ENCODE data around the gene ZDHHC13. TPM values are rescaled to one million over a fixed set of nuclear protein-coding genes. Genes with fewer than 3 reads are reported as not detected.

Gene ZDHHC13
- total RNA-seq, 2 donors from 2014 or later = 26.0 to 29.6 TPM

DNA sequence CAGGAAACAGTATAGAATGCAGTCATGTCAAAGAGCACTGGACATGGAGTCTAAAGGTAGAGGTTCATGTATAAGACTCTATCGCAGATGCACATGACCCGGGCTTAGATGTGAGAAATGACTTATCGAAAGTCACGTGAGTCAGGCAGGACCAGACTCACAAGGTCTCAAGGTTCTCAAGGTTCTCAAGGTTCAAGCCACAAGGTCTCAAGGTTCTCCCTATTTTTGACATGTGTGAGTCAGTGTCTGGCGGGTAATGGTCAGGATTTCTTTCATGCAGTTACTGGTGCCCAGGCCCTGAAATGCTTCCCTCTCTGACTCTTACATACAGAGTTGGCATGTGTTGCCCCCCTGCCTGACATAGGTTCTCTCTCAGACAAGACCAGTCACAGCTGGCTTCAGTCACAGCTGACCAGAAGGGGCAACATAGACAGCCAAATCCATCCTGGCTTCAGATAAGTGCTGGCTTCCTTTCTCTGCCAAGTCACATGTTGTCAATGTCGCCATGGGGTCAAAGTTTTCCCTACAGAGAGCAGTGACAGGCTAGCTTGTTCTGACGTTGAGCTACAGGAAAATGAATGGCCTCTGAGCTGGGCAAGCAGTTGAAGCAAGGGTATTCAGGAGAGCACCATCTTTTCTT is 74.7 kb downstream of the ZDHHC13 start:
- peaks cover 21% of the 10 kb centered on the region for H3K27me3 ChIP-seq (ENCODE audit: control insufficient read depth, insufficient read depth, low read length, poor library complexity, severe bottlenecking)
- 89 to 90% methylated on average over 7 of the region's 7 CpGs for WGBS, 2 experiments (ENCODE audit: insufficient coverage in 1 of 2, insufficient read length in 1 of 2)
- peaks cover 7% of the 10 kb centered on the region for H3K27me3 Mint-ChIP-seq (ENCODE audit: insufficient read depth)
- H3K9ac ChIP-seq (ENCODE audit: extremely low read depth, low read length, poor library complexity, severe bottlenecking) = no peak overlapping the region
- H3K27ac ChIP-seq (ENCODE audit: low read depth, low read length) = no peak overlapping the region
- no peak overlapping the region for H3K4me3 ChIP-seq (ENCODE audit: low read length)
- H3K4me3 Mint-ChIP-seq = no peak overlapping the region
- H3K4me1 Mint-ChIP-seq = peaks cover 6% of the 10 kb centered on the region
- no peaks in the 10 kb centered on the region for H3K36me3 ChIP-seq (ENCODE audit: control insufficient read depth, insufficient read depth, low read length)
- DNase-seq = no peak
- no peaks in the 10 kb centered on the region for H3K9me3 ChIP-seq (ENCODE audit: control insufficient read depth, low read length)
- H3K36me3 Mint-ChIP-seq (ENCODE audit: low read depth) = no peaks in the 10 kb centered on the region
- H3K27ac Mint-ChIP-seq = no peak overlapping the region
- H3K4me1 ChIP-seq (ENCODE audit: control insufficient read depth, insufficient read depth, low read length) = peaks cover 4% of the 10 kb centered on the region
- no peaks in the 10 kb centered on the region for H3K9me3 Mint-ChIP-seq
- TF ChIP-seq, protein P1, sequence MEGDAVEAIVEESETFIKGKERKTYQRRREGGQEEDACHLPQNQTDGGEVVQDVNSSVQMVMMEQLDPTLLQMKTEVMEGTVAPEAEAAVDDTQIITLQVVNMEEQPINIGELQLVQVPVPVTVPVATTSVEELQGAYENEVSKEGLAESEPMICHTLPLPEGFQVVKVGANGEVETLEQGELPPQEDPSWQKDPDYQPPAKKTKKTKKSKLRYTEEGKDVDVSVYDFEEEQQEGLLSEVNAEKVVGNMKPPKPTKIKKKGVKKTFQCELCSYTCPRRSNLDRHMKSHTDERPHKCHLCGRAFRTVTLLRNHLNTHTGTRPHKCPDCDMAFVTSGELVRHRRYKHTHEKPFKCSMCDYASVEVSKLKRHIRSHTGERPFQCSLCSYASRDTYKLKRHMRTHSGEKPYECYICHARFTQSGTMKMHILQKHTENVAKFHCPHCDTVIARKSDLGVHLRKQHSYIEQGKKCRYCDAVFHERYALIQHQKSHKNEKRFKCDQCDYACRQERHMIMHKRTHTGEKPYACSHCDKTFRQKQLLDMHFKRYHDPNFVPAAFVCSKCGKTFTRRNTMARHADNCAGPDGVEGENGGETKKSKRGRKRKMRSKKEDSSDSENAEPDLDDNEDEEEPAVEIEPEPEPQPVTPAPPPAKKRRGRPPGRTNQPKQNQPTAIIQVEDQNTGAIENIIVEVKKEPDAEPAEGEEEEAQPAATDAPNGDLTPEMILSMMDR (conservative IDR thresholded peaks at IDR 0.05) = no peak

DNA sequence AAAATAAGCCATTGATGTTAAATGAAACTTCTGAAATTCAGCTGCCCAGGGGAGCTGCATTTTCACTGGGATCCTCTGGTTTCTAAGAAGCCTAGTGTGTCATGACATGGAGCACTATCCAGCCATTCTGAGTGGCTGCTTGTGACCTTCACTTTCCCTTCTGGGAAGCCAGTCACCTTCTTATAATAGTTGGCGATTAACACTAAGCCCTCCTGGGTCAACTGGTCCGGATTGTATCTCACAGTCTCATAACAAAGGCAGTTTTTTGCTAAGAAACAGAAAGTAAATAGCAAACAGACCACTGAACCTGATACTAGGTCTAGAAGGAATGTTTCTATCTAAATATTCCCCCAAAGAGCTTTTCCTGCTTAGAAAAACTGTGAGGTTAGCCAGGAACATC is 76.9 kb downstream of the ZDHHC13 start:
- H3K4me1 ChIP-seq (ENCODE audit: control insufficient read depth, insufficient read depth, low read length) = no peaks in the 10 kb centered on the region
- TF ChIP-seq, protein P1 (conservative IDR thresholded peaks at IDR 0.05) = no peak
- Mint-ChIP-seq H3K4me1 (no peaks in the 10 kb centered on the region), H3K27ac (no peak overlapping the region), H3K36me3 (ENCODE audit: low read depth) (no peaks in the 10 kb centered on the region), H3K4me3 (no peak overlapping the region), H3K9me3 (no peaks in the 10 kb centered on the region), H3K27me3 (ENCODE audit: insufficient read depth) (peaks cover 19% of the 10 kb centered on the region)
- no peak overlapping the region for H3K27ac ChIP-seq (ENCODE audit: low read depth, low read length)
- H3K9me3 ChIP-seq (ENCODE audit: control insufficient read depth, low read length) = no peaks in the 10 kb centered on the region
- 90 to 100% methylated on average over 2 of the region's 2 CpGs for WGBS, 2 experiments (ENCODE audit: insufficient coverage in 1 of 2, insufficient read length in 1 of 2)
- H3K27me3 ChIP-seq (ENCODE audit: control insufficient read depth, insufficient read depth, low read length, poor library complexity, severe bottlenecking) = peaks cover 32% of the 10 kb centered on the region
- DNase-seq = no peak
- no peak overlapping the region for H3K9ac ChIP-seq (ENCODE audit: extremely low read depth, low read length, poor library complexity, severe bottlenecking)
- H3K4me3 ChIP-seq (ENCODE audit: low read length) = no peak overlapping the region
- no peaks in the 10 kb centered on the region for H3K36me3 ChIP-seq (ENCODE audit: control insufficient read depth, insufficient read depth, low read length)

DNA sequence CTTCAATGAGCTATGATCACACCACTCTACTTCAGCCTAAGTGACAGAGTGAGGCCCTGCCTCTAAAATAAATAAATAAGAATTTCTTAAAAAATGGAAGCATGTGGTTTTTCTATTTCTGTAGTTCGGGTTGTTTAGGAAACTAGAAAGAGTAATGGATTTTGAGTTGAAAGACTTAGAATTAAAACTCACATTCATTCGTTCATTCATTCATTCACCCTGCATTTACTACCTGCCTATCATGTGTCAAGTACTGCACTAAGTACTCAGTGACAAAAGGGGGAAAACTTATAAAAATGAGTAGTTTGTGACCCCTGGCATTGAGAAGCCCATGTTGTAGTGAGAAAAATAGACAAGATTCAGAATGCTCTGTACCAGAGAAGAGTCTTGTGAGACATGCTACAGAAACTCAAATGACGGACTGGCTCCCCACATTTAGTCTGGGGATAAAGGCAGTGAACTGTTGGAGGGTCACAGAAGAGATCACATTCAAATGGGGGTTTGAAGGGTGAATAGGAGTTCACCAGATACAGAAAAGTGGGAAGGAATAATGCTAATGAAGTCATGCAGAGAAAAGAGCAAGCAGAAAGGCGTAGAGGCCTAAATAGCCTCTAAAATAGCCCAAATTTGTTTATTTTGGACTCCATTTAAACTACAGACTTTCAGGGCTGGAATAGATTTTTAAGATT is 77.8 kb downstream of the ZDHHC13 start:
- Mint-ChIP-seq H3K9me3 (no peaks in the 10 kb centered on the region), H3K4me3 (no peak overlapping the region), H3K27me3 (ENCODE audit: insufficient read depth) (peaks cover 26% of the 10 kb centered on the region), H3K27ac (no peak overlapping the region), H3K36me3 (ENCODE audit: low read depth) (no peaks in the 10 kb centered on the region), H3K4me1 (no peaks in the 10 kb centered on the region)
- no peaks in the 10 kb centered on the region for H3K4me1 ChIP-seq (ENCODE audit: control insufficient read depth, insufficient read depth, low read length)
- no peak overlapping the region for H3K9ac ChIP-seq (ENCODE audit: extremely low read depth, low read length, poor library complexity, severe bottlenecking)
- TF ChIP-seq, protein P1 (conservative IDR thresholded peaks at IDR 0.05) = no peak
- no peak overlapping the region for H3K4me3 ChIP-seq (ENCODE audit: low read length)
- WGBS, 2 experiments (ENCODE audit: insufficient coverage in 1 of 2, insufficient read length in 1 of 2) = 86 to 90% methylated on average over 2 to 3 of the region's 4 CpGs
- no peaks in the 10 kb centered on the region for H3K9me3 ChIP-seq (ENCODE audit: control insufficient read depth, low read length)
- peaks cover 41% of the 10 kb centered on the region for H3K27me3 ChIP-seq (ENCODE audit: control insufficient read depth, insufficient read depth, low read length, poor library complexity, severe bottlenecking)
- no peak for DNase-seq
- H3K36me3 ChIP-seq (ENCODE audit: control insufficient read depth, insufficient read depth, low read length) = no peaks in the 10 kb centered on the region
- H3K27ac ChIP-seq (ENCODE audit: low read depth, low read length) = no peak overlapping the region
